HEK293T (cell line): ENCODE results near the gene RASA2.

Experiments used
- ELF4 ChIP-seq: fragments of 450-650 bp; IDR thresholded peaks from 2 replicates; pipeline ENCODE4 v1.6.1; 2017; ENCODE audit warnings: antibody characterized with exemption
- LEF1 ChIP-seq: fragments of 450-650 bp; IDR thresholded peaks from 2 replicates; pipeline ENCODE4 v1.6.1; 2017; ENCODE audit warnings: mild to moderate bottlenecking, borderline replicate concordance

DNA sequence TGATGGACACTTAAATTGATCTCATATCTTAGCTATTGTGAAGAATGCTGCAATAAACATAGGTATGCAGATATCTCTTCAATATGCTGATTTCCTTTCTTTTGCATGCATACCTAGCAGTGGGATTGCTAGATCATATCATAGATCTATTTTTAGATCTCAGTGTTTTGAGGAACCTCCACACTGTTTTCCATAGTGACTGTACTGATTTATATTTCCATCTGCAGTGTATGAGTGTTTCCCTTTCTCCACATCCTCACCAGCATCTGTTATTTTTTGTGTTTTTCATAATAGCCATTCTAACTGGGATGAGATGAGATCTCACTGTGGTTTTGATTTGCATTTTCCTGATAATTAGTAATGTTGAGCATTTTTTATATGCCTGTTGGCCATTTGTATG lies 17.1 kb upstream of the RASA2 start:
- TF ChIP-seq LEF1 (no peak), ELF4 (no peak)
